GM12891 (cell line): ENCODE results near the gene ATG7.

Source experiments
- POLR2A ChIP-seq: IDR thresholded peaks from 2 replicates; pipeline ENCODE4 v1.6.1; 2011; ENCODE audit warnings: low read depth, low read length, control low read depth
- POLR2AphosphoS5 ChIP-seq: IDR thresholded peaks from 2 replicates; pipeline ENCODE4 v1.6.1; 2011; ENCODE audit warnings: low read depth, low read length, control low read depth

GRCh38 chr3:11447584-11448200, 175.5 kb downstream of the ATG7 start:
- no peak for TF ChIP-seq POLR2AphosphoS5
- no peak for TF ChIP-seq POLR2A
